CD4-positive, alpha-beta T cell (primary cell): Measurements from ENCODE around the gene TACSTD2. TPM values are rescaled to one million over a fixed set of nuclear protein-coding genes. Genes with fewer than 3 reads are reported as not detected.

ENCODE experiments used
- ATAC-seq: fragments of 200-7000 bp; cut with Tn5 transposase; one replicate; pipeline ENCODE4 v1.10.0; 2022; ENCODE audit warnings: mild to moderate bottlenecking; ENCODE audit not compliant: poor library complexity
- CTCF ChIA-PET: fragments of 350-600 bp; sonication (Branson Sonifier 250); formaldehyde crosslinking; loops from one replicate; lab custom pipeline; 2021; ENCODE audit warnings: antibody characterized with exemption, inconsistent platforms; lab: Charles Lee
- POLR2A ChIA-PET: fragments of 350-600 bp; sonication (Branson Sonifier 250); formaldehyde crosslinking; loops from one replicate; lab custom pipeline; 2021; ENCODE audit warnings: antibody characterized with exemption, inconsistent platforms; lab: Charles Lee
- DNase-seq, 14 experiments: peaks; one replicate each; pipeline ENCODE4 v3.0.0-alpha.2; 2013 to 2020; ENCODE audit warnings: mixed read lengths in 2 of 14
- H3K27ac ChIP-seq, 2 donors: one replicate each; pipeline versions ENCODE4 v1.5.1 to v1.7.0; 2013; ENCODE audit warnings: low read length in 2 of 2, low read depth in 1 of 2, mild to moderate bottlenecking in 1 of 2
- H3K27me3 ChIP-seq, 2 experiments: 1 replicate in 1 of 2; 2 replicates in 1 of 2; pipeline versions ENCODE4 v1.6.1 to v1.7.0; 2013; ENCODE audit warnings: low read length in 2 of 2, control low read depth in 1 of 2, mild to moderate bottlenecking in 1 of 2, moderate library complexity in 1 of 2; ENCODE audit not compliant: insufficient read depth in 2 of 2, control insufficient read depth in 1 of 2
- H3K36me3 ChIP-seq: one replicate; pipeline ENCODE4 v1.6.1; 2013; ENCODE audit warnings: low read length, control low read depth; ENCODE audit not compliant: insufficient read depth
- H3K4me1 ChIP-seq: one replicate; pipeline ENCODE4 v1.6.1; 2013; ENCODE audit warnings: low read length, control low read depth; ENCODE audit not compliant: insufficient read depth
- H3K4me3 ChIP-seq: one replicate; pipeline ENCODE4 v1.5.1; 2013; ENCODE audit warnings: mild to moderate bottlenecking, low read length, moderate library complexity
- H3K9me3 ChIP-seq, 2 experiments: 1 replicate in 1 of 2; 2 replicates in 1 of 2; pipeline versions ENCODE4 v1.6.1 to v1.7.0; 2013; ENCODE audit warnings: low read length in 2 of 2, mild to moderate bottlenecking in 2 of 2, control low read depth in 1 of 2, moderate library complexity in 1 of 2; ENCODE audit not compliant: control insufficient read depth in 1 of 2, insufficient read depth in 1 of 2
- H3K27ac Mint-ChIP-seq: one replicate; pipeline ENCODE4 v1.8.0; 2020; ENCODE audit warnings: mixed read lengths
- H3K27me3 Mint-ChIP-seq: one replicate; pipeline ENCODE4 v1.8.0; 2021; ENCODE audit warnings: mixed read lengths
- H3K36me3 Mint-ChIP-seq: one replicate; pipeline ENCODE4 v1.8.0; 2021; ENCODE audit warnings: low read depth, mixed read lengths
- H3K4me1 Mint-ChIP-seq: one replicate; pipeline ENCODE4 v1.8.0; 2021; ENCODE audit warnings: low read depth, mixed read lengths
- H3K4me3 Mint-ChIP-seq: one replicate; pipeline ENCODE4 v1.8.0; 2020; ENCODE audit warnings: mild to moderate bottlenecking, mixed read lengths
- H3K9me3 Mint-ChIP-seq: one replicate; pipeline ENCODE4 v1.8.0; 2020; ENCODE audit warnings: mixed read lengths
- intact Hi-C, 2 experiments: fragments of 100-400 bp; cut with DNase I in 1 of 2; cut with micrococcal nuclease in 1 of 2; formaldehyde crosslinking; loops; one replicate each; pipeline versions ENCODE4 v1.15.1 to v1.9.0; 2023 to 2025; cut with DNase I, micrococcal nuclease
- total RNA-seq, 174 experiments: library from RNA in 2 of 174; stranded (reverse) in 2 of 174; gene quantifications; one replicate each; pipeline ENCODE4 v1.2.3 and lab custom pipeline; 2021 to 2026
- TF ChIP-seq, protein P1 (sequence below): fragments of 200-600 bp; IDR thresholded peaks from one replicate; pipeline ENCODE4 v1.8.0; 2022; ENCODE audit warnings: antibody characterized with exemption, mild to moderate bottlenecking

The TACSTD2 gene
- total RNA-seq, 2 experiments from 2014 or later = 0.36 TPM

DNA sequence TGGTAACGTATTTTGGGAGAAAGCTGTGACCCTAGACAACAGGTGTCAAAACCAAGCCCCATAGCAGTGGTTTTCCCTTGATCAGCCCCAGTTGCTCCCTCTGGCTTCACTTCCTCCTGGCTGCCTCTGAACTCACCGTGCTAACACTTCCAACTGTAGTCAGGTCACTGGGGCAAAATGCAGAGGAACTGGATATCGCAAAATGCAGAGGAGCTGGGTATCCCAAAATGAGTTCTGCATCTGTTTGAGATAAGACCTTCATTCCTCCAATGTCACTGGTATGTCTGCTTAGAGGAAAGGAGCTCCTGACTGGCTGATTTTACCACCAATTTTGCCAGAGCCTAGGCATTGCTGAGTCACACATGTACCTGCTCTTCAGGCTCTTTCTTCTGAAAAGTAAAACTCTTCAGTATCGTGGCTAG lies 19.6 kb upstream of the TACSTD2 start:
- TF ChIP-seq, protein P1, sequence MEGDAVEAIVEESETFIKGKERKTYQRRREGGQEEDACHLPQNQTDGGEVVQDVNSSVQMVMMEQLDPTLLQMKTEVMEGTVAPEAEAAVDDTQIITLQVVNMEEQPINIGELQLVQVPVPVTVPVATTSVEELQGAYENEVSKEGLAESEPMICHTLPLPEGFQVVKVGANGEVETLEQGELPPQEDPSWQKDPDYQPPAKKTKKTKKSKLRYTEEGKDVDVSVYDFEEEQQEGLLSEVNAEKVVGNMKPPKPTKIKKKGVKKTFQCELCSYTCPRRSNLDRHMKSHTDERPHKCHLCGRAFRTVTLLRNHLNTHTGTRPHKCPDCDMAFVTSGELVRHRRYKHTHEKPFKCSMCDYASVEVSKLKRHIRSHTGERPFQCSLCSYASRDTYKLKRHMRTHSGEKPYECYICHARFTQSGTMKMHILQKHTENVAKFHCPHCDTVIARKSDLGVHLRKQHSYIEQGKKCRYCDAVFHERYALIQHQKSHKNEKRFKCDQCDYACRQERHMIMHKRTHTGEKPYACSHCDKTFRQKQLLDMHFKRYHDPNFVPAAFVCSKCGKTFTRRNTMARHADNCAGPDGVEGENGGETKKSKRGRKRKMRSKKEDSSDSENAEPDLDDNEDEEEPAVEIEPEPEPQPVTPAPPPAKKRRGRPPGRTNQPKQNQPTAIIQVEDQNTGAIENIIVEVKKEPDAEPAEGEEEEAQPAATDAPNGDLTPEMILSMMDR = no peak
- no peak for ATAC-seq
- Mint-ChIP-seq H3K4me3 (no peak overlapping the region), H3K27ac (no peak overlapping the region), H3K36me3 (no peaks in the 10 kb centered on the region), H3K27me3 (peaks cover 66% of the 10 kb centered on the region), H3K9me3 (no peaks in the 10 kb centered on the region), H3K4me1 (no peaks in the 10 kb centered on the region)
- CTCF ChIA-PET = interaction anchor here (0.7 to 2.0 kb wide), 2 partner anchors 28 to 46 kb away, joined by 3 to 5 read pairs; no protein-coding TSS in a partner anchor
- H3K36me3 ChIP-seq = no peaks in the 10 kb centered on the region
- H3K4me1 ChIP-seq = no peaks in the 10 kb centered on the region
- intact Hi-C loops = no loop called here
- no peaks in the 10 kb centered on the region for H3K9me3 ChIP-seq
- DNase-seq = no peak
- no peak overlapping the region for H3K4me3 ChIP-seq
- POLR2A ChIA-PET = no interaction called here
- H3K27ac ChIP-seq = no peak overlapping the region
- peaks cover 0 to 20% of the 10 kb centered on the region in 2 experiments for H3K27me3 ChIP-seq

DNA sequence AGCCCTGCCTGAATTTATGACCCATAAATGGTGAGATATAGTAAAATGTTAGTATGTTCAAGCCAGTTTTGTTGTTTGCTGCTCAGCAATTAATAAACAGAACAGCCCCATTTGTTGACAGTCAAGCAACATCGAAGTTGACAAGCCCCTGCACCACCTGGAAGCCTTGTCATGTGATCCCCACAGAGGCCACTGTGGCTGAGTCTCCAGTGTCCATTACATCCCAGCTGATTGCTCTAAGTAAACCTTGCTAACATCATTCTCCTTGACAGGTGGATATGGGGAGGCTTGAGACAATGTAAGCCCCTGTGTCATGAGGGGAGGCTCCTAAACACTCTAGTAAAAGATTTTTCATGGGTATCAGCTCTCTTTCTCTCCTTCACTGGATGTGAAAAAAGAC lies 17.5 kb upstream of the TACSTD2 start:
- no peak for DNase-seq
- Mint-ChIP-seq H3K4me3 (no peak overlapping the region), H3K4me1 (no peaks in the 10 kb centered on the region), H3K9me3 (no peaks in the 10 kb centered on the region), H3K36me3 (no peaks in the 10 kb centered on the region), H3K27ac (no peak overlapping the region), H3K27me3 (peaks cover 59% of the 10 kb centered on the region)
- Histone ChIP-seq H3K36me3 (no peaks in the 10 kb centered on the region), H3K9me3 (no peaks in the 10 kb centered on the region), H3K4me1 (no peaks in the 10 kb centered on the region), H3K27ac (no peak overlapping the region), H3K4me3 (no peak overlapping the region), H3K27me3 (peaks cover 0 to 19% of the 10 kb centered on the region in 2 experiments)
- ATAC-seq = no peak
- TF ChIP-seq, protein P1 = no peak
- POLR2A ChIA-PET = no interaction called here
- intact Hi-C loops = no loop called here
- CTCF ChIA-PET = no interaction called here

DNA sequence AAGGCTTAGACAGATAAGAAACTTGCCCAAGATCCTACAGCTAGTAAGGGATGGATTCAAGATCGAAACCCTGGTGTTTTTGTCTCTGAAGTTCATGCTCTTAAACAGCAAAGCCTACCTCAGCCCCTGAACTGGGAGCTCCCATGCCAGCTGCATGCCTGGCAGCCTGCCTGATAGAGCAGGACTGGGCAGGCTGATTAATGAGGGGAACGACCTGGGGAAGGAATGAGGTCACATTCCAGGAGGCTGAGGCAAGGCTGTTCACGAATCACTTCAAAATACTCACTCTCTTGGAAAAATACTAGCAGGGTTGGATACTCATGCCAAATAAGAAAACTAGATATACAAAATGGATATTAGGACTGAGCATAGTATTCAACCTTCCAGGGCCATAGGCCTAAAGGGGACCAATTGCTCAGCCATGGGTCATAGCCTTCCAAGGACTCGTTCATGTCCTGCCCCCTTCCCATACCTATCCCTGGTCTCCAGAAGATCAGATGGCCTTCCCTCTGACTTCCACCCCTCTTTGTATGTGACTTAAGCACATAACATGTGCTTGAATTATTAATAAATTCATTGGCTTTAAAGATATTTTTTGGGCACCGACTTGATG lies 15.6 kb upstream of the TACSTD2 start:
- TF ChIP-seq, protein P1 = no peak
- H3K27ac ChIP-seq = no peak overlapping the region
- intact Hi-C loops = no loop called here
- Mint-ChIP-seq H3K27me3 (peaks cover 52% of the 10 kb centered on the region), H3K9me3 (no peaks in the 10 kb centered on the region), H3K36me3 (no peaks in the 10 kb centered on the region), H3K27ac (no peak overlapping the region), H3K4me3 (no peak overlapping the region), H3K4me1 (no peaks in the 10 kb centered on the region)
- no peak for DNase-seq
- no peaks in the 10 kb centered on the region for H3K9me3 ChIP-seq
- H3K27me3 ChIP-seq = peaks cover 0 to 10% of the 10 kb centered on the region in 2 experiments
- ChIA-PET POLR2A (no interaction called here), CTCF (no interaction called here)
- H3K4me3 ChIP-seq = no peak overlapping the region
- no peaks in the 10 kb centered on the region for H3K4me1 ChIP-seq
- no peaks in the 10 kb centered on the region for H3K36me3 ChIP-seq
- ATAC-seq = no peak
